ENCODE data around the gene CPM. TPM values are rescaled to one million over a fixed set of nuclear protein-coding genes. Genes with fewer than 3 reads are reported as not detected.

Gene CPM
- polyA plus RNA-seq, 1 experiment, result 5.4 TPM

- TF ChIP-seq, protein P1, sequence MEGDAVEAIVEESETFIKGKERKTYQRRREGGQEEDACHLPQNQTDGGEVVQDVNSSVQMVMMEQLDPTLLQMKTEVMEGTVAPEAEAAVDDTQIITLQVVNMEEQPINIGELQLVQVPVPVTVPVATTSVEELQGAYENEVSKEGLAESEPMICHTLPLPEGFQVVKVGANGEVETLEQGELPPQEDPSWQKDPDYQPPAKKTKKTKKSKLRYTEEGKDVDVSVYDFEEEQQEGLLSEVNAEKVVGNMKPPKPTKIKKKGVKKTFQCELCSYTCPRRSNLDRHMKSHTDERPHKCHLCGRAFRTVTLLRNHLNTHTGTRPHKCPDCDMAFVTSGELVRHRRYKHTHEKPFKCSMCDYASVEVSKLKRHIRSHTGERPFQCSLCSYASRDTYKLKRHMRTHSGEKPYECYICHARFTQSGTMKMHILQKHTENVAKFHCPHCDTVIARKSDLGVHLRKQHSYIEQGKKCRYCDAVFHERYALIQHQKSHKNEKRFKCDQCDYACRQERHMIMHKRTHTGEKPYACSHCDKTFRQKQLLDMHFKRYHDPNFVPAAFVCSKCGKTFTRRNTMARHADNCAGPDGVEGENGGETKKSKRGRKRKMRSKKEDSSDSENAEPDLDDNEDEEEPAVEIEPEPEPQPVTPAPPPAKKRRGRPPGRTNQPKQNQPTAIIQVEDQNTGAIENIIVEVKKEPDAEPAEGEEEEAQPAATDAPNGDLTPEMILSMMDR (IDR thresholded peaks at IDR 0.05; ENCODE audit: low read depth, low read length), result no peak
- ChIA-PET CTCF (no interaction called here), POLR2A (interaction anchor here (0.6 to 0.7 kb wide), 2 partner anchors 15 to 309 kb away, joined by 3 read pairs; no protein-coding TSS in a partner anchor)
- Histone ChIP-seq H3K4me3 (ENCODE audit: low read depth, low read length) (no peak overlapping the region), H3K27ac (ENCODE audit: low read depth, low read length) (no peak overlapping the region), H3K9me3 (ENCODE audit: control insufficient read depth, insufficient read depth, low read length) (peaks cover 6% of the 10 kb centered on the region; the same call in 1 of the 2 replicates), H3K27me3 (ENCODE audit: control insufficient read depth, insufficient read depth, low read length) (no peaks in the 10 kb centered on the region)
- no peak for DNase-seq (ENCODE audit: low read depth, low spot score)
Measured at GRCh38 chr12:68957273-68957672, 24.3 kb upstream of the CPM start.

DNA sequence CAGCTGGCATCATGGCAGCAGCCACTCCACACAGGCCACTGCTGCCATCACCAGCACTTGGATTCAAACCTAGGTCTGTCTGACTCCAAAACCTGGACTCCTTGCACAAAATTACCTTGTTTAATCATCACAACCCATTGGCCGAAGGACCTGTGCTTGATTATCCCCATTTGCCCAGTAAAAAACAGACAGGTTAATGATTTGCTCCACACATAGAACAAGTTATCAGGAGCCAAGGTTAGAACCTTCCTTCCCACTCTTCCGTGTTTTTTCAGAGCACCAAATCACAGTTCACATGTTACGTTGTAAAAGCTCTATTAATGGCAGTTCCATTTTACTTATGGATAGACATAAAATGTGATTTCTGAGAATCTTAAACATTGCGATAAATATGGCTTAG is 23.5 kb upstream of the CPM start:
- CTCF ChIA-PET, result no interaction called here
- peaks cover 6% of the 10 kb centered on the region; the same call in 1 of the 2 replicates for H3K9me3 ChIP-seq (ENCODE audit: control insufficient read depth, insufficient read depth, low read length)
- TF ChIP-seq, protein P1 (IDR thresholded peaks at IDR 0.05; ENCODE audit: low read depth, low read length), result no peak
- no peak overlapping the region for H3K4me3 ChIP-seq (ENCODE audit: low read depth, low read length)
- POLR2A ChIA-PET, result interaction anchor here (0.6 kb wide), 1 partner anchor 309 kb away, joined by 3 read pairs; no protein-coding TSS in a partner anchor
- DNase-seq (ENCODE audit: low read depth, low spot score), result no peak
- H3K27me3 ChIP-seq (ENCODE audit: control insufficient read depth, insufficient read depth, low read length), result no peaks in the 10 kb centered on the region
- H3K27ac ChIP-seq (ENCODE audit: low read depth, low read length), result no peak overlapping the region

DNA sequence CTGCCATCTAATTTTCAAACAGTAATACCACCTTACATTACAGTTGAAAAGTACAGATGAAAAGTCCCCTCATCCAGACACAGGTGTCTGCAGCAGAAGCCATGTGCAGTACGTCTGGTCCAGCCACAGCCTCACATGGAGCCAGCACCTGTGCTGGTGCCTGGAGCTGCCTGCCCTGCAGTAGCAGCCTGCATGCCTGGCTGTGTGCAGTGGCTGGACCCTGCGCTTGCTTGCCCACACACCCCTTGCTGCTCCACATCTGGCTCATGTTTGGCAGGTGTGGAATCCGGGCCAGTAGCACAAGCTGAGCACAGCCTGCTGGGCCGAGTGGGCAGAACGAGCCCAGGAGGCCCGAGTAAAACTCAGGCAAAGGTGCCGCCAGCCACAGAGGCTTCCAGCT is 21.8 kb upstream of the CPM start:
- Histone ChIP-seq H3K4me3 (ENCODE audit: low read depth, low read length) (no peak overlapping the region), H3K27me3 (ENCODE audit: control insufficient read depth, insufficient read depth, low read length) (no peaks in the 10 kb centered on the region), H3K9me3 (ENCODE audit: control insufficient read depth, insufficient read depth, low read length) (peaks cover 6% of the 10 kb centered on the region; the same call in 1 of the 2 replicates), H3K27ac (ENCODE audit: low read depth, low read length) (no peak overlapping the region)
- POLR2A ChIA-PET, result no interaction called here
- no peak for DNase-seq (ENCODE audit: low read depth, low spot score)
- TF ChIP-seq, protein P1 (IDR thresholded peaks at IDR 0.05; ENCODE audit: low read depth, low read length), result no peak
- CTCF ChIA-PET, result interaction anchor here (0.7 to 1.0 kb wide), 2 partner anchors 17 to 92 kb away, joined by 3 to 4 read pairs; no protein-coding TSS in a partner anchor

DNA sequence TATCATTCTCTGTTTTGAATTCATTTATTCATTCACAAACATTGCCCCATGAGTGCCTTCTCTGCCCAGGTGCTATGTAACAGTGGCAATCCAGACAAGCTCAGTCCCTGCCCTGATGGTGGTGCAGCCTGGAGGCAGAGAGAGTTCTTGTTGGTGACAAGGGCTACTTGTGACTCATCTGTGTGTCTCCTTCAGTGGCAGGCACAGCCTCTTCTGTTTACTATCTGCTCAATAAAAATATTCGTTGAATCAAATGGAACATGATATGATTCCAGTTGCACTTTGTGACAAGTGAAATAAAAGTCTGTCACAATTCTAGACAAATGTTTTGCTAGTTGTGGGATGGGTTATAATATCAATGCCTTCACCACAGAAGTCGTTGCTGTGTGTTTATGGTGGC is 20.6 kb upstream of the CPM start:
- ChIA-PET CTCF (interaction anchor here (1.0 kb wide), 1 partner anchor 116 kb away, joined by 3 read pairs; no protein-coding TSS in a partner anchor), POLR2A (no interaction called here)
- DNase-seq (ENCODE audit: low read depth, low spot score), result no peak
- Histone ChIP-seq H3K9me3 (ENCODE audit: control insufficient read depth, insufficient read depth, low read length) (peaks cover 6% of the 10 kb centered on the region; the same call in 1 of the 2 replicates), H3K27me3 (ENCODE audit: control insufficient read depth, insufficient read depth, low read length) (no peaks in the 10 kb centered on the region), H3K4me3 (ENCODE audit: low read depth, low read length) (no peak overlapping the region), H3K27ac (ENCODE audit: low read depth, low read length) (no peak overlapping the region)
- TF ChIP-seq, protein P1 (IDR thresholded peaks at IDR 0.05; ENCODE audit: low read depth, low read length), result no peak

GRCh38 chr12:68951652-68952051 is 18.7 kb upstream of the CPM start:
- Histone ChIP-seq H3K27me3 (ENCODE audit: control insufficient read depth, insufficient read depth, low read length) (no peaks in the 10 kb centered on the region), H3K4me3 (ENCODE audit: low read depth, low read length) (no peak overlapping the region), H3K27ac (ENCODE audit: low read depth, low read length) (no peak overlapping the region), H3K9me3 (ENCODE audit: control insufficient read depth, insufficient read depth, low read length) (peaks cover 6% of the 10 kb centered on the region; the same call in 1 of the 2 replicates)
- TF ChIP-seq, protein P1 (IDR thresholded peaks at IDR 0.05; ENCODE audit: low read depth, low read length), result no peak
- POLR2A ChIA-PET, result no interaction called here
- DNase-seq (ENCODE audit: low read depth, low spot score), result no peak
- CTCF ChIA-PET, result no interaction called here
